Endothelial cell of umbilical vein (primary cell): Measurements from ENCODE around the gene ATXN7L1. TPM values are rescaled to one million over a fixed set of nuclear protein-coding genes. Genes with fewer than 3 reads are reported as not detected.

ENCODE experiments used
- BruUV-seq: library from RNA; stranded (reverse); fragments of 400-500 nt; replicated peaks from 2 replicates; lab custom pipeline; 2021; lab: Mats Ljungman, UMichigan
- CTCF ChIA-PET: fragments of 300-600, 350-600 bp; sonication (Branson Sonifier 250); formaldehyde crosslinking; loops from one replicate; lab custom pipeline; 2021; ENCODE audit warnings: antibody characterized with exemption, inconsistent platforms; lab: Charles Lee
- POLR2A ChIA-PET: fragments of 300-600, 350-600 bp; sonication (Branson Sonifier 250); formaldehyde crosslinking; loops from one replicate; lab custom pipeline; 2021; ENCODE audit warnings: antibody characterized with exemption, inconsistent platforms; lab: Charles Lee
- DNase-seq: peaks from one replicate; pipeline ENCODE4 v3.0.0-alpha.2; 2011; ENCODE audit warnings: low read depth, low spot score
- FAIRE-seq: peaks from 2 replicates; lab custom pipeline; 2011; peaks lifted over from hg19 to GRCh38; lab: Jason Lieb, UNC
- H2AFZ ChIP-seq: 2 replicates; pipeline ENCODE4 v1.6.0; 2012; ENCODE audit warnings: low read depth, low read length, control low read depth, inconsistent platforms
- H3K27ac ChIP-seq: 2 replicates; pipeline ENCODE4 v1.5.1; 2011; ENCODE audit warnings: low read depth, mild to moderate bottlenecking, control low read depth, low read length, moderate library complexity; ENCODE audit not compliant: insufficient read depth
- H3K27me3 ChIP-seq, 2 experiments: 2 replicates each; pipeline versions ENCODE4 v1.6.0 to v1.6.1; 2011; ENCODE audit warnings: low read length in 2 of 2, mixed read lengths in 1 of 2; ENCODE audit not compliant: control insufficient read depth in 2 of 2, insufficient read depth in 2 of 2
- H3K36me3 ChIP-seq, 2 experiments: 2 replicates in 1 of 2; 3 replicates in 1 of 2; pipeline ENCODE4 v1.5.1; 2011; ENCODE audit warnings: low read length in 2 of 2, mild to moderate bottlenecking in 1 of 2, moderate library complexity in 1 of 2; ENCODE audit not compliant: control insufficient read depth in 2 of 2, insufficient read depth in 2 of 2; ENCODE audit errors: extremely low read depth in 1 of 2
- H3K4me1 ChIP-seq: 3 replicates; pipeline ENCODE4 v1.5.1; 2011; ENCODE audit warnings: mild to moderate bottlenecking, low read length; ENCODE audit not compliant: control insufficient read depth, insufficient read depth; ENCODE audit errors: extremely low read depth
- H3K4me2 ChIP-seq: 2 replicates; pipeline ENCODE4 v1.6.1; 2011; ENCODE audit warnings: low read length, control low read depth, mixed read lengths; ENCODE audit not compliant: insufficient read depth
- H3K4me3 ChIP-seq, 3 experiments: fragments of 200-600 bp in 1 of 3; sonication (generic), shearing (Covaris generic) in 1 of 3; replicated peaks in 1 of 3; 2 replicates each; pipeline ENCODE4 v1.5.1; 2011 to 2016; ENCODE audit warnings: control low read depth in 3 of 3, low read length in 3 of 3, mild to moderate bottlenecking in 2 of 3, inconsistent platforms in 1 of 3, low read depth in 1 of 3, moderate library complexity in 1 of 3; ENCODE audit not compliant: insufficient read depth in 1 of 3
- H3K79me2 ChIP-seq: 2 replicates; pipeline ENCODE4 v1.6.0; 2012; ENCODE audit warnings: low read length, inconsistent platforms; ENCODE audit not compliant: control insufficient read depth, insufficient read depth
- H3K9ac ChIP-seq: replicated peaks from 2 replicates; pipeline ENCODE3; 2011; ENCODE audit warnings: low read length, control low read depth; ENCODE audit not compliant: insufficient read depth; ENCODE audit errors: extremely low read depth
- H3K9me1 ChIP-seq: replicated peaks from 3 replicates; pipeline ENCODE4 v1.6.0; 2011; ENCODE audit warnings: mild to moderate bottlenecking, low read length; ENCODE audit not compliant: control insufficient read depth, insufficient read depth; ENCODE audit errors: extremely low read depth
- H3K9me3 ChIP-seq: replicated peaks from 2 replicates; pipeline ENCODE4 v1.5.1; 2012; ENCODE audit warnings: low read length, inconsistent platforms; ENCODE audit not compliant: control insufficient read depth, insufficient read depth
- H4K20me1 ChIP-seq: replicated peaks from 2 replicates; pipeline ENCODE3; 2011; ENCODE audit warnings: mild to moderate bottlenecking, low read length; ENCODE audit not compliant: control insufficient read depth, insufficient read depth; ENCODE audit errors: extremely low read depth
- EZH2 ChIP-seq: IDR thresholded peaks from 2 replicates; pipeline ENCODE4 v1.6.1; 2012; ENCODE audit warnings: borderline replicate concordance, low read depth, mild to moderate bottlenecking, moderate library complexity, low read length, inconsistent platforms; ENCODE audit not compliant: severe bottlenecking
- FOS ChIP-seq: IDR thresholded peaks from 2 replicates; pipeline ENCODE4 v1.6.1; 2011; ENCODE audit warnings: mild to moderate bottlenecking, low read length, moderate library complexity, borderline replicate concordance; ENCODE audit not compliant: insufficient read depth
- GATA2 ChIP-seq: IDR thresholded peaks from 2 replicates; pipeline ENCODE4 v1.7.0; 2011; ENCODE audit warnings: low read depth, mild to moderate bottlenecking, moderate library complexity, mixed read lengths, low read length; ENCODE audit not compliant: insufficient read length, insufficient read depth
- JUN ChIP-seq: IDR thresholded peaks from 2 replicates; pipeline ENCODE4 v1.6.1; 2011; ENCODE audit warnings: borderline replicate concordance, low read depth; ENCODE audit not compliant: insufficient read length, insufficient read depth
- MYC ChIP-seq: IDR thresholded peaks from one replicate; pipeline ENCODE4 v1.6.1; 2011; ENCODE audit warnings: mild to moderate bottlenecking, low read depth, low read length
- POLR2A ChIP-seq: IDR thresholded peaks from 2 replicates; pipeline ENCODE4 v1.6.1; 2012; ENCODE audit warnings: low read depth, mild to moderate bottlenecking, control low read depth, low read length
- POLR2AphosphoS5 ChIP-seq: IDR thresholded peaks from 2 replicates; pipeline ENCODE4 v1.6.1; 2012; ENCODE audit warnings: low read depth, mild to moderate bottlenecking, control low read depth, low read length, moderate library complexity; ENCODE audit not compliant: insufficient read depth
- dilution Hi-C: fragments of 300-500 bp; cut with MboI; formaldehyde crosslinking; loops from one replicate; pipeline ENCODE4 v1.15.0; 2019; ENCODE audit warnings: low sequenced_read_pairs; ENCODE audit not compliant: extremely low pct_ligation_motif_present
- intact Hi-C: fragments of 100-400 bp; cut with micrococcal nuclease; formaldehyde crosslinking; loops from one replicate; pipeline ENCODE4 v1.10.0; 2022
- polyA plus RNA-seq, 4 experiments: library from polyadenylated mRNA; depleted of rRNA in 3 of 4; stranded (reverse) in 3 of 4; unstranded in 1 of 4; fragments of >200 nt; gene quantifications; 2 replicates each; pipeline versions ENCODE4 v1.2.1 to v1.2.3, GENCODE V29; 2011 to 2012; ENCODE audit warnings: missing spikeins in 1 of 4
- total RNA-seq: library from RNA; stranded (reverse); gene quantifications from 2 replicates; pipeline ENCODE4 v1.2.3, GENCODE V29; 2021
- TF ChIP-seq, protein P1 (sequence below): IDR thresholded peaks from 2 replicates; pipeline ENCODE4 v1.6.1; 2011; ENCODE audit not compliant: insufficient read depth, insufficient read length
- TF ChIP-seq, protein P2 (sequence below), 2 donors: IDR thresholded peaks; 1 replicate in 1 of 2; 2 replicates in 1 of 2; pipeline ENCODE4 v1.5.1; 2011; ENCODE audit warnings: low read length in 2 of 2, mild to moderate bottlenecking in 2 of 2, moderate library complexity in 2 of 2, control low read depth in 1 of 2, inconsistent platforms in 1 of 2, low read depth in 1 of 2; ENCODE audit not compliant: insufficient read depth in 1 of 2; ENCODE audit errors: extremely low read depth in 1 of 2

The ATXN7L1 gene
- total and polyA plus RNA-seq, 2 donors (not counting 3 experiments of a cell fraction or from before 2014, with no cell fraction given), result 4.6 to 15.6 TPM

DNA sequence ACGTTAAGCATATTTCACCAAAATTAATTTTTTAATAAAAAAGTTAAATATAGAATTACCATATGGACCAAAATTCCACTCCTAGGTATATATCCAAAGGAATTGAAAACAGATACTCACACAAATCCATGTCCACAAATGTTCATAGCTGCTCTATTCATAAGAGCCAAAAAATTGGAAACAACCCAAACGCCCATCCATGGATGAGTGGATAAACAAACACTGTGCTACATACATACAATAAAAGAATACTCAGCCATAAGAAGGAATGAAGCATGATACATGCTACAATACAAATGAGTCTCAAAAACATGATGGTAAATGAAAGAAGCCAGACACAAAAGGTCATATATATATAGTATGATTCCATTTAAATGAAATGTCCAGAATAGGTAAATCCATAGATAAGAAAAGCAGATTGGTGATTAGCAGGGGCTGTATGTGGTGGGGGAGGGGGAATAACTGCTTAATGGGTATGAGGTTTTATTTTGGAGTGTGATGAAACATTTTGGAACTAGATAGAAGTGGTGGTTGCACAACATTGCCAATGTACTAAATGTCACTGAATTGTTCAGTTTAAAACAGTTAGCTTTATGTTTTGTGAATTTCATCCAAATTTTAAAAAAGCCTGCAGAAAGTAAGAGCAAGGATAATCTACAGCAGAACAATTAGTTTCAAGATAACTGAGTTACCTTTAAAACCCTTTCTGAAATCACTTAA is 193.9 kb downstream of the ATXN7L1 start:
- Histone ChIP-seq H3K36me3 (no peaks in the 10 kb centered on the region), H3K79me2 (no peaks in the 10 kb centered on the region), H3K4me3 (no peak overlapping the region), H2AFZ (no peak overlapping the region), H3K27me3 (no peaks in the 10 kb centered on the region), H3K4me1 (peaks cover 17% of the 10 kb centered on the region), H3K9ac (no peak overlapping the region), H3K4me2 (no peak overlapping the region), H3K9me3 (no peaks in the 10 kb centered on the region), H3K9me1 (no peaks in the 10 kb centered on the region), H3K27ac (no peak overlapping the region), H4K20me1 (no peaks in the 10 kb centered on the region)
- POLR2A ChIA-PET, result no interaction called here
- no TSS peak for BruUV-seq
- CTCF ChIA-PET, result no interaction called here
- no peak for FAIRE-seq
- no peak for DNase-seq
- intact Hi-C loops, result no loop called here
- TF ChIP-seq POLR2A (no peak), FOS (no peak), MYC (no peak), GATA2 (no peak), POLR2AphosphoS5 (no peak), EZH2 (no peak), JUN (no peak)
- TF ChIP-seq, protein P1, sequence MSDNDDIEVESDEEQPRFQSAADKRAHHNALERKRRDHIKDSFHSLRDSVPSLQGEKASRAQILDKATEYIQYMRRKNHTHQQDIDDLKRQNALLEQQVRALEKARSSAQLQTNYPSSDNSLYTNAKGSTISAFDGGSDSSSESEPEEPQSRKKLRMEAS, result no peak
- TF ChIP-seq, protein P2, sequence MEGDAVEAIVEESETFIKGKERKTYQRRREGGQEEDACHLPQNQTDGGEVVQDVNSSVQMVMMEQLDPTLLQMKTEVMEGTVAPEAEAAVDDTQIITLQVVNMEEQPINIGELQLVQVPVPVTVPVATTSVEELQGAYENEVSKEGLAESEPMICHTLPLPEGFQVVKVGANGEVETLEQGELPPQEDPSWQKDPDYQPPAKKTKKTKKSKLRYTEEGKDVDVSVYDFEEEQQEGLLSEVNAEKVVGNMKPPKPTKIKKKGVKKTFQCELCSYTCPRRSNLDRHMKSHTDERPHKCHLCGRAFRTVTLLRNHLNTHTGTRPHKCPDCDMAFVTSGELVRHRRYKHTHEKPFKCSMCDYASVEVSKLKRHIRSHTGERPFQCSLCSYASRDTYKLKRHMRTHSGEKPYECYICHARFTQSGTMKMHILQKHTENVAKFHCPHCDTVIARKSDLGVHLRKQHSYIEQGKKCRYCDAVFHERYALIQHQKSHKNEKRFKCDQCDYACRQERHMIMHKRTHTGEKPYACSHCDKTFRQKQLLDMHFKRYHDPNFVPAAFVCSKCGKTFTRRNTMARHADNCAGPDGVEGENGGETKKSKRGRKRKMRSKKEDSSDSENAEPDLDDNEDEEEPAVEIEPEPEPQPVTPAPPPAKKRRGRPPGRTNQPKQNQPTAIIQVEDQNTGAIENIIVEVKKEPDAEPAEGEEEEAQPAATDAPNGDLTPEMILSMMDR (IDR thresholded peaks at IDR 0.05; ENCODE audit: extremely low read depth in 1 of 2, insufficient read depth in 1 of 2, low read depth in 1 of 2, low read length in 2 of 2), result no peak
- dilution Hi-C loops, result no loop called here
